CD14-positive monocyte (primary cell): ENCODE data around the gene USP43. TPM values are rescaled to one million over a fixed set of nuclear protein-coding genes. Genes with fewer than 3 reads are reported as not detected.

Experiments used
- DNase-seq, 3 donors: peaks; one replicate each; pipeline ENCODE4 v3.0.0-alpha.2; 2011 to 2022
- H2AFZ ChIP-seq: 2 replicates; pipeline ENCODE4 v1.6.0; 2012; ENCODE audit warnings: mild to moderate bottlenecking, low read depth, low read length, inconsistent platforms; ENCODE audit not compliant: insufficient read depth, poor library complexity, severe bottlenecking
- H3K27ac ChIP-seq, 2 donors: 1 replicate in 1 of 2; 2 replicates in 1 of 2; pipeline ENCODE4 v1.5.1; 2012 to 2013; ENCODE audit warnings: low read length in 2 of 2, control low read depth in 1 of 2, inconsistent platforms in 1 of 2, low read depth in 1 of 2, mild to moderate bottlenecking in 1 of 2
- H3K27me3 ChIP-seq, 2 donors: one replicate each; pipeline versions ENCODE4 v1.6.0 to v1.6.1; 2011 to 2013; ENCODE audit warnings: low read length in 2 of 2; ENCODE audit not compliant: control insufficient read depth in 2 of 2, insufficient read depth in 2 of 2
- H3K36me3 ChIP-seq, 2 donors: replicated peaks in 1 of 2; 1 replicate in 1 of 2; 2 replicates in 1 of 2; pipeline versions ENCODE4 v1.5.1 to v1.6.1; 2012 to 2013; ENCODE audit warnings: low read length in 2 of 2, control low read depth in 1 of 2, inconsistent platforms in 1 of 2, mild to moderate bottlenecking in 1 of 2; ENCODE audit not compliant: insufficient read depth in 2 of 2, control insufficient read depth in 1 of 2
- H3K4me1 ChIP-seq, 2 donors: 1 replicate in 1 of 2; 2 replicates in 1 of 2; pipeline versions ENCODE4 v1.5.1 to v1.6.1; 2012 to 2013; ENCODE audit warnings: low read length in 2 of 2, control low read depth in 1 of 2, inconsistent platforms in 1 of 2, mild to moderate bottlenecking in 1 of 2, moderate library complexity in 1 of 2; ENCODE audit not compliant: insufficient read depth in 2 of 2, control insufficient read depth in 1 of 2
- H3K4me2 ChIP-seq: replicated peaks from 2 replicates; pipeline ENCODE3; 2012; ENCODE audit warnings: low read length, moderate library complexity, mild to moderate bottlenecking; ENCODE audit not compliant: poor library complexity, severe bottlenecking; ENCODE audit errors: extremely low read depth
- H3K4me3 ChIP-seq, 3 experiments: fragments of 200-600 bp in 1 of 3; sonication (generic) in 1 of 3; replicated peaks in 1 of 3; 1 replicate in 2 of 3; 2 replicates in 1 of 3; pipeline ENCODE4 v1.5.1; 2011 to 2013; ENCODE audit warnings: low read length in 3 of 3, mild to moderate bottlenecking in 3 of 3, control low read depth in 2 of 3, low read depth in 2 of 3, inconsistent platforms in 1 of 3, moderate library complexity in 1 of 3
- H3K79me2 ChIP-seq: 2 replicates; pipeline ENCODE4 v1.6.0; 2012; ENCODE audit warnings: mild to moderate bottlenecking, control low read depth, inconsistent platforms, low read length, moderate library complexity; ENCODE audit not compliant: insufficient read depth
- H3K9ac ChIP-seq: 2 replicates; pipeline ENCODE4 v1.6.0; 2017; ENCODE audit warnings: low read length, mild to moderate bottlenecking; ENCODE audit not compliant: insufficient read depth, poor library complexity, severe bottlenecking
- H3K9me3 ChIP-seq, 2 donors: replicated peaks in 1 of 2; 1 replicate in 1 of 2; 2 replicates in 1 of 2; pipeline versions ENCODE4 v1.5.1 to v1.6.1; 2012 to 2013; ENCODE audit warnings: low read length in 2 of 2, control low read depth in 1 of 2; ENCODE audit not compliant: control insufficient read depth in 1 of 2, insufficient read depth in 1 of 2
- H4K20me1 ChIP-seq: 2 replicates; pipeline ENCODE4 v1.6.0; 2012; ENCODE audit warnings: mild to moderate bottlenecking, low read length, control low read depth, moderate library complexity; ENCODE audit not compliant: insufficient read depth
- H3K27ac Mint-ChIP-seq, 7 donors: one replicate each; pipeline ENCODE4 v1.8.0; 2020; ENCODE audit warnings: mild to moderate bottlenecking in 7 of 7, mixed read lengths in 7 of 7, moderate library complexity in 6 of 7, inconsistent platforms in 2 of 7
- H3K27me3 Mint-ChIP-seq, 3 donors: one replicate each; pipeline ENCODE4 v1.8.0; 2021 to 2022; ENCODE audit warnings: low read depth in 3 of 3, mild to moderate bottlenecking in 3 of 3, mixed read lengths in 3 of 3, moderate library complexity in 3 of 3, inconsistent platforms in 1 of 3
- H3K36me3 Mint-ChIP-seq, 2 donors: one replicate each; pipeline ENCODE4 v1.8.0; 2020; ENCODE audit warnings: mixed read lengths in 2 of 2, inconsistent platforms in 1 of 2, mild to moderate bottlenecking in 1 of 2
- H3K4me1 Mint-ChIP-seq: one replicate; pipeline ENCODE4 v1.8.0; 2020; ENCODE audit warnings: mild to moderate bottlenecking, mixed read lengths
- H3K4me3 Mint-ChIP-seq, 2 donors: one replicate each; pipeline ENCODE4 v1.8.0; 2020; ENCODE audit warnings: mild to moderate bottlenecking in 2 of 2, mixed read lengths in 2 of 2, moderate library complexity in 1 of 2
- H3K9me3 Mint-ChIP-seq, 7 donors: one replicate each; pipeline ENCODE4 v1.8.0; 2020 to 2022; ENCODE audit warnings: mixed read lengths in 7 of 7, mild to moderate bottlenecking in 6 of 7, moderate library complexity in 6 of 7, inconsistent platforms in 2 of 7
- WGBS: methylation state at CpG from one replicate; pipeline ENCODE4 v1.1.5; 2013; ENCODE audit warnings: missing lambda C conversion rate; ENCODE audit not compliant: insufficient coverage; 5-methylcytosine and 5-hydroxymethylcytosine counted together
- intact Hi-C, 2 donors: fragments of 100-400 bp; cut with micrococcal nuclease; formaldehyde crosslinking; loops; one replicate each; pipeline versions ENCODE4 v1.15.0 to v1.15.1; 2023
- polyA plus RNA-seq, 3 donors: library from polyadenylated mRNA; depleted of rRNA in 1 of 3; unstranded in 2 of 3; stranded (reverse) in 1 of 3; fragments of 300-500 nt in 2 of 3; fragments of >200 nt in 1 of 3; fragmentation: Illumina TruSeq in 2 of 3; gene quantifications; 1 replicate in 2 of 3; 2 replicates in 1 of 3; pipeline ENCODE4 v1.2.3, GENCODE V29; 2012 to 2021
- TF ChIP-seq, protein P1 (sequence below): fragments of 200-600 bp; IDR thresholded peaks from one replicate; pipeline ENCODE4 v1.8.0; 2022; ENCODE audit warnings: antibody characterized with exemption, mild to moderate bottlenecking

Gene USP43
- polyA plus RNA-seq, 3 donors = 0.05 to 0.57 TPM; not detected in 1

DNA sequence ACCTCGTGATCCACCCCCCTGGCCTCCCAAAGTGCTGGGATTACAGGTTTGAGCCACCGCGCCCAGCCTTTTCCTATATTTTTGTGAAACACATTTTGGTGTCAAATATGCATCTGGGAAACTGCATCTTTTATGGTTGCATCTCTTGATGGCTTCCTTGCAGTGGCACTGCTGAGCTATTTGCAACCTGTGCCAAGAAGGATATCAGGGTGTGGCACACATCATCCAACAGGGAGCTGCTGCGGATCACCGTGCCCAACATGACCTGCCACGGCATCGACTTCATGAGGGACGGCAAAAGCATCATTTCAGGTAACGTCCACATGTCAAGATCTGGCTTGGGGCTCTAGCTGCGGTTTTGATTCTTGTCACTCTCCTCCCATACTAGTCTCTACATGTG, 16.8 kb upstream of the USP43 start:
- intact Hi-C loops = no loop called here
- Histone ChIP-seq H3K27ac (no peak overlapping the region), H3K27me3 (no peaks in the 10 kb centered on the region), H2AFZ (no peak overlapping the region), H3K9me3 (peaks cover 2% of the 10 kb centered on the region in 2 donors), H3K4me1 (no peaks in the 10 kb centered on the region), H3K4me3 (no peak overlapping the region), H3K36me3 (no peaks in the 10 kb centered on the region), H3K79me2 (no peaks in the 10 kb centered on the region), H3K9ac (no peak overlapping the region), H3K4me2 (no peak overlapping the region), H4K20me1 (no peaks in the 10 kb centered on the region)
- Mint-ChIP-seq H3K27ac (no peak overlapping the region), H3K4me3 (no peak overlapping the region), H3K4me1 (no peaks in the 10 kb centered on the region), H3K9me3 (peaks cover 4 to 13% (median 11%) of the 10 kb centered on the region in 7 donors), H3K36me3 (no peaks in the 10 kb centered on the region), H3K27me3 (peaks cover 4 to 11% (median 10%) of the 10 kb centered on the region in 3 donors)
- DNase-seq = no peak
- WGBS = 86% methylated on average over 10 of the region's 10 CpGs
- TF ChIP-seq, protein P1, sequence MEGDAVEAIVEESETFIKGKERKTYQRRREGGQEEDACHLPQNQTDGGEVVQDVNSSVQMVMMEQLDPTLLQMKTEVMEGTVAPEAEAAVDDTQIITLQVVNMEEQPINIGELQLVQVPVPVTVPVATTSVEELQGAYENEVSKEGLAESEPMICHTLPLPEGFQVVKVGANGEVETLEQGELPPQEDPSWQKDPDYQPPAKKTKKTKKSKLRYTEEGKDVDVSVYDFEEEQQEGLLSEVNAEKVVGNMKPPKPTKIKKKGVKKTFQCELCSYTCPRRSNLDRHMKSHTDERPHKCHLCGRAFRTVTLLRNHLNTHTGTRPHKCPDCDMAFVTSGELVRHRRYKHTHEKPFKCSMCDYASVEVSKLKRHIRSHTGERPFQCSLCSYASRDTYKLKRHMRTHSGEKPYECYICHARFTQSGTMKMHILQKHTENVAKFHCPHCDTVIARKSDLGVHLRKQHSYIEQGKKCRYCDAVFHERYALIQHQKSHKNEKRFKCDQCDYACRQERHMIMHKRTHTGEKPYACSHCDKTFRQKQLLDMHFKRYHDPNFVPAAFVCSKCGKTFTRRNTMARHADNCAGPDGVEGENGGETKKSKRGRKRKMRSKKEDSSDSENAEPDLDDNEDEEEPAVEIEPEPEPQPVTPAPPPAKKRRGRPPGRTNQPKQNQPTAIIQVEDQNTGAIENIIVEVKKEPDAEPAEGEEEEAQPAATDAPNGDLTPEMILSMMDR = no peak

DNA sequence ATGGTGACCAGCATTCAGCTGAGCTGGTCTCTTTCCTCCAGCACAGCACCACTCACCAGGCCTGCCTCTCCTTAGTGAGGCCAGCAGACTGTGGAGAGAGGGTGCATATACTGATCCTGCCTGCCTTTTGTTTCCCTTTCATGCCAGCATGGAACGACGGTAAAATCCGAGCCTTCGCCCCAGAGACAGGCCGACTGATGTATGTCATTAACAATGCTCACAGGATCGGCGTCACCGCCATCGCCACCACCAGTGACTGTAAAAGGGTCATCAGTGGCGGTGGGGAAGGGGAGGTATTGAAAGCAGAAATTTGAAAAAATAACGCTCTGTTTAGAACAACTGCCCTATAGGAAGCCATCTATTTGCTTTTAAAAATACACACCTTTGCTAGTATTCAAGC, 12.6 kb upstream of the USP43 start:
- Histone ChIP-seq H3K9me3 (no peaks in the 10 kb centered on the region), H3K4me1 (no peaks in the 10 kb centered on the region), H3K36me3 (no peaks in the 10 kb centered on the region), H4K20me1 (no peaks in the 10 kb centered on the region), H3K4me3 (no peak overlapping the region), H3K4me2 (no peak overlapping the region), H3K27me3 (no peaks in the 10 kb centered on the region), H3K27ac (no peak overlapping the region), H2AFZ (no peak overlapping the region), H3K79me2 (no peaks in the 10 kb centered on the region), H3K9ac (no peak overlapping the region)
- Mint-ChIP-seq H3K9me3 (peaks cover 0 to 3% (median 0%) of the 10 kb centered on the region in 7 donors), H3K27ac (no peak overlapping the region), H3K4me1 (no peaks in the 10 kb centered on the region), H3K27me3 (peaks cover 5 to 11% (median 7%) of the 10 kb centered on the region in 3 donors), H3K36me3 (no peaks in the 10 kb centered on the region), H3K4me3 (no peak overlapping the region)
- no peak for DNase-seq
- intact Hi-C loops = no loop called here
- 100% methylated on average over 4 of the region's 11 CpGs for WGBS
- TF ChIP-seq, protein P1 = no peak
